Measurements from ENCODE around the gene XG. TPM values are rescaled to one million over a fixed set of nuclear protein-coding genes. Genes with fewer than 3 reads are reported as not detected.

The XG gene
- total RNA-seq, 1 experiment from 2014 or later = not detected

- peak overlapping the region; percentile 54 for H3K4me2 ChIP-seq
- H3K9me3 ChIP-seq (ENCODE audit: insufficient read depth, low read depth) = no peaks in the 10 kb centered on the region
- no peak for DNase-seq
- H2AFZ ChIP-seq = no peak overlapping the region
- H3K4me3 ChIP-seq = no peak overlapping the region
- ChIA-PET CTCF (no interaction called here), POLR2A (ENCODE audit: unreplicated experiment) (no interaction called here)
- BruUV-seq (replicated peaks) = no TSS peak
- TF ChIP-seq EZH2 (IDR thresholded peaks at IDR 0.05; ENCODE audit: low read depth) (no peak), CTCF (conservative IDR thresholded peaks at IDR 0.05) (no peak)
- intact Hi-C loops (cut with micrococcal nuclease; ENCODE audit: unreplicated experiment) = no loop called here
- no peaks in the 10 kb centered on the region for H3K36me3 ChIP-seq (ENCODE audit: low read depth)
- H4K20me1 ChIP-seq (ENCODE audit: insufficient read depth) = no peaks in the 10 kb centered on the region
- H3F3A ChIP-seq (ENCODE audit: insufficient read depth, low read depth) = peaks cover 14% of the 10 kb centered on the region; the same call in 1 of the 2 replicates
- H3K4me1 ChIP-seq (replicated peaks; ENCODE audit: insufficient read depth) = peaks cover 28% of the 10 kb centered on the region
- H3K9me2 ChIP-seq (ENCODE audit: insufficient read depth) = no peaks in the 10 kb centered on the region; the same call in 1 of the 2 replicates
- no peaks in the 10 kb centered on the region for H3K79me2 ChIP-seq (ENCODE audit: low read depth)
- H3K27me3 ChIP-seq (ENCODE audit: insufficient read depth, low read depth) = no peaks in the 10 kb centered on the region
- 0 out of 2 replicates have a peak overlapping the region, but pooled peaks have one; percentile 27 for H3K27ac ChIP-seq
Measured at GRCh38 chrX:2848871-2849301, 97.0 kb downstream of the XG start.

GRCh38 chrX:2854918-2855317 lies 103.1 kb downstream of the XG start:
- Histone ChIP-seq H3K36me3 (ENCODE audit: low read depth) (no peaks in the 10 kb centered on the region), H3K27ac (no peak overlapping the region), H3K4me3 (no peak overlapping the region), H3K79me2 (ENCODE audit: low read depth) (no peaks in the 10 kb centered on the region), H4K20me1 (ENCODE audit: insufficient read depth) (no peaks in the 10 kb centered on the region), H3F3A (ENCODE audit: insufficient read depth, low read depth) (no peaks in the 10 kb centered on the region), H3K9me2 (ENCODE audit: insufficient read depth) (no peaks in the 10 kb centered on the region), H3K4me1 (replicated peaks; ENCODE audit: insufficient read depth) (no peaks in the 10 kb centered on the region), H3K9me3 (ENCODE audit: insufficient read depth, low read depth) (no peaks in the 10 kb centered on the region), H3K4me2 (no peak overlapping the region), H2AFZ (no peak overlapping the region), H3K27me3 (ENCODE audit: insufficient read depth, low read depth) (no peaks in the 10 kb centered on the region)
- TF ChIP-seq CTCF (conservative IDR thresholded peaks at IDR 0.05) = no peak
- no peak for TF ChIP-seq EZH2 (IDR thresholded peaks at IDR 0.05; ENCODE audit: low read depth)
- BruUV-seq (replicated peaks) = no TSS peak
- DNase-seq = no peak
- CTCF ChIA-PET = no interaction called here
- POLR2A ChIA-PET (ENCODE audit: unreplicated experiment) = no interaction called here
- intact Hi-C loops (cut with micrococcal nuclease; ENCODE audit: unreplicated experiment) = no loop called here

- no peak overlapping the region for H3K4me3 ChIP-seq
- H3K79me2 ChIP-seq (ENCODE audit: low read depth) = no peaks in the 10 kb centered on the region
- no peaks in the 10 kb centered on the region for H3K4me1 ChIP-seq (replicated peaks; ENCODE audit: insufficient read depth)
- H2AFZ ChIP-seq = no peak overlapping the region
- CTCF ChIA-PET = no interaction called here
- H3K27ac ChIP-seq = no peak overlapping the region
- H4K20me1 ChIP-seq (ENCODE audit: insufficient read depth) = no peaks in the 10 kb centered on the region
- DNase-seq = no peak
- no peaks in the 10 kb centered on the region for H3K9me3 ChIP-seq (ENCODE audit: insufficient read depth, low read depth)
- no peaks in the 10 kb centered on the region for H3F3A ChIP-seq (ENCODE audit: insufficient read depth, low read depth)
- intact Hi-C loops (cut with micrococcal nuclease; ENCODE audit: unreplicated experiment) = no loop called here
- no peaks in the 10 kb centered on the region for H3K9me2 ChIP-seq (ENCODE audit: insufficient read depth)
- no peaks in the 10 kb centered on the region for H3K36me3 ChIP-seq (ENCODE audit: low read depth)
- H3K4me2 ChIP-seq = no peak overlapping the region
- POLR2A ChIA-PET (ENCODE audit: unreplicated experiment) = no interaction called here
- no TSS peak for BruUV-seq (replicated peaks)
- TF ChIP-seq CTCF (conservative IDR thresholded peaks at IDR 0.05) = no peak
- TF ChIP-seq EZH2 (IDR thresholded peaks at IDR 0.05; ENCODE audit: low read depth) = no peak
- H3K27me3 ChIP-seq (ENCODE audit: insufficient read depth, low read depth) = no peaks in the 10 kb centered on the region
Measured at GRCh38 chrX:2855761-2856160, 103.9 kb downstream of the XG start.

Data from PC-9 (cell line).